ENCODE results near the gene DHDDS. TPM values are rescaled to one million over a fixed set of nuclear protein-coding genes. Genes with fewer than 3 reads are reported as not detected.

The DHDDS gene
- total RNA-seq, 1 donor from 2014 or later, result 78.3 TPM

DNA sequence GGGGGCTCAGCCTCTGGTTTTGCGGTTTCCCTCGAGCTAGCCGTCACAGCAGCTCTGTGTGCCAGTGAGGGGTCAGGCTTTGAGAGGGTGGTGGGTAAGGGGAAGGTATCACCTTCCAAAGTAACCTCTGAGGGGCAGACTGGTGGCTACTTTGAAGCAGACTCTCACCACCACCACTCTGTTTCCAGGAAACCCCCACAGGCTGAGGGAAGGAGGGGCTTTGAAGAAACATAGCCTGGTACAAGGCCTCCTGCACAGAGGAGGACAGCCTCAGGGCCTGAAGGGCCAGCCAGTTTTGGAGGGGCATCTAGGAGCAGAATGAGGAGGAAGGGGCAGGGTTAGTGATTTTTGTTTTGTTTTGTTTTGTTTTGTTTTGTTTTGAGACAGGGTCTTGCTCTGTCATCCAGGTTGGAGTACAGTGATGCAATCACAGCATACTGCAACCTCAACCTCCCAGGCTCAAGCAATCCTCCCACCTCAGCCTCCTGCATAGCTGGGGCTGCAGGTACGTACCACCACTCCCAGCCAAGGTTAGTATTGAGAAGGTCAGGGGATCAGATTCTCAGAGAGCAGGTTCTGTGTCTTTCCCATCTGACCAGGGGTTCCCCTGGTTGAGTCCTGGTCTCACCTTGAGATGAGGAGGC, 42.4 kb upstream of the DHDDS start:
- Mint-ChIP-seq H3K27ac (ENCODE audit: unreplicated experiment) (no peak overlapping the region), H3K36me3 (ENCODE audit: low read depth) (no peaks in the 10 kb centered on the region), H3K4me3 (ENCODE audit: unreplicated experiment) (no peak overlapping the region), H3K4me1 (ENCODE audit: low read depth) (no peaks in the 10 kb centered on the region), H3K27me3 (ENCODE audit: low read depth) (peaks cover 1% of the 10 kb centered on the region), H3K9me3 (ENCODE audit: low read depth) (no peaks in the 10 kb centered on the region)
- no peak for DNase-seq (ENCODE audit: low spot score)
- TF ChIP-seq, protein P1, sequence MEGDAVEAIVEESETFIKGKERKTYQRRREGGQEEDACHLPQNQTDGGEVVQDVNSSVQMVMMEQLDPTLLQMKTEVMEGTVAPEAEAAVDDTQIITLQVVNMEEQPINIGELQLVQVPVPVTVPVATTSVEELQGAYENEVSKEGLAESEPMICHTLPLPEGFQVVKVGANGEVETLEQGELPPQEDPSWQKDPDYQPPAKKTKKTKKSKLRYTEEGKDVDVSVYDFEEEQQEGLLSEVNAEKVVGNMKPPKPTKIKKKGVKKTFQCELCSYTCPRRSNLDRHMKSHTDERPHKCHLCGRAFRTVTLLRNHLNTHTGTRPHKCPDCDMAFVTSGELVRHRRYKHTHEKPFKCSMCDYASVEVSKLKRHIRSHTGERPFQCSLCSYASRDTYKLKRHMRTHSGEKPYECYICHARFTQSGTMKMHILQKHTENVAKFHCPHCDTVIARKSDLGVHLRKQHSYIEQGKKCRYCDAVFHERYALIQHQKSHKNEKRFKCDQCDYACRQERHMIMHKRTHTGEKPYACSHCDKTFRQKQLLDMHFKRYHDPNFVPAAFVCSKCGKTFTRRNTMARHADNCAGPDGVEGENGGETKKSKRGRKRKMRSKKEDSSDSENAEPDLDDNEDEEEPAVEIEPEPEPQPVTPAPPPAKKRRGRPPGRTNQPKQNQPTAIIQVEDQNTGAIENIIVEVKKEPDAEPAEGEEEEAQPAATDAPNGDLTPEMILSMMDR (IDR thresholded peaks at IDR 0.05), result no peak

DNA sequence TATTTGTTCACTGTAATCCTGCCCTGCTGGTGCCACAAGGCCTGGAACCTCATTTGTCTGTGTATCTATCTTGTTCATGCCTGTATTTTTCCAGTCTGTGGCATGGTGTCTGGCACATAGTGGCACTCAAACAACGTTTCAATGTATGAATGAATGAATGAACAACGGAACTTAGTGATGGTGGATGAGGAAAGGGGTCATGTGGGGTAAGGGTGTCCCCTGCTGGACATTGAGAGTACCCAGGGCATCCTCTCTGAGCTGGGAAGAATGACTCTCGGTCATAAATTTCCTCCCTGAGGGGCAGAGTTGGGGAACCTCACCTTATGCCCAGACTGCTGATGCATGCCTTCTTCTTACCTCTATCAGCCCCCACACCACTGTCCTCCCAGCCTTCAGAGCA, 40.7 kb upstream of the DHDDS start:
- no peak overlapping the region for H3K4me3 Mint-ChIP-seq (ENCODE audit: unreplicated experiment)
- no peaks in the 10 kb centered on the region for H3K36me3 Mint-ChIP-seq (ENCODE audit: low read depth)
- H3K27ac Mint-ChIP-seq (ENCODE audit: unreplicated experiment), result no peak overlapping the region
- DNase-seq (ENCODE audit: low spot score), result no peak
- TF ChIP-seq, protein P1 (IDR thresholded peaks at IDR 0.05), result peak; percentile 78
- H3K4me1 Mint-ChIP-seq (ENCODE audit: low read depth), result no peaks in the 10 kb centered on the region
- no peaks in the 10 kb centered on the region for H3K9me3 Mint-ChIP-seq (ENCODE audit: low read depth)
- peaks cover 1% of the 10 kb centered on the region for H3K27me3 Mint-ChIP-seq (ENCODE audit: low read depth)

DNA sequence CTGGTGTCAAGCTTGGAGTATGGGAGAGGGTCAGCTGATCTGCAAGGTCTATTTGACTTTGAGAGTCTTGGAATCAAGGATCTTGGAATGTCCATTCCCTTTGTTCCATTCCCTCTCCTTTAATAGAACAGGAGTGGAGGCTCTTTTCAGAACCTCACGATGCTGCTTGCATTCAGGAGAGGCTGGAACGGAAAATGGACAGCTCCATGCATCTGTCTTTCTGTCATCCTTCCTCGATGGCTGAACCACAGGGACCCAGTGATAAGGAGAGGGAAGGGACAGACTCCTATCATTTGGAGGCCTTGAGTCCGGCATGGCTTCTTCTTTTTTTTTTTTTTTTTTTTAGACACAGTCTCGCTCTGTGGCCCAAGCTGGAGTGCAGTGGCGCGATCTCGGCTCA, 36.4 kb upstream of the DHDDS start:
- H3K4me1 Mint-ChIP-seq (ENCODE audit: low read depth), result no peaks in the 10 kb centered on the region
- no peaks in the 10 kb centered on the region for H3K9me3 Mint-ChIP-seq (ENCODE audit: low read depth)
- DNase-seq (ENCODE audit: low spot score), result no peak

DNA sequence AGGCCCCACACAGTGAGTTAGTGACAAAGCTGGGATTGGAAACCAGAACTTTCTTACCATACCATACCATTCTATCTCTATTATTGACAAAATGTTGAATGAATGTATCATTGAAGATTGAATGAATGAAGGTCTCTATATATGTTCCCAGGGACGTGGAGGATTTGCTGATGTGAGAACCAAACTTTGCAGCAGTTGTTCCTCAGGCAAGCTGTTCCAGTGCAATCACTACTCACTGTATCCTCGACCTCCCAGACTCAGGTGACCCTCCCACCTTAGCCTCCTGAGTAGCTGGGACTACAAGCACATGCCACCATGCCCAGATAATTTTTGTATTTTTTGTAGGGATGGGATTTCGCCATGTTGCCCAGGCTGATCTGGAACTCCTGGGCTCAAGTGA, 33.1 kb upstream of the DHDDS start:
- no peaks in the 10 kb centered on the region for H3K9me3 Mint-ChIP-seq (ENCODE audit: low read depth)
- H3K4me3 Mint-ChIP-seq (ENCODE audit: unreplicated experiment), result no peak overlapping the region
- no peak for DNase-seq (ENCODE audit: low spot score)
- H3K4me1 Mint-ChIP-seq (ENCODE audit: low read depth), result no peaks in the 10 kb centered on the region
- TF ChIP-seq, protein P1 (IDR thresholded peaks at IDR 0.05), result no peak
- H3K36me3 Mint-ChIP-seq (ENCODE audit: low read depth), result no peaks in the 10 kb centered on the region
- no peak overlapping the region for H3K27ac Mint-ChIP-seq (ENCODE audit: unreplicated experiment)
- H3K27me3 Mint-ChIP-seq (ENCODE audit: low read depth), result no peaks in the 10 kb centered on the region

More for the DNA sequence above, 36.4 kb upstream of the DHDDS start:
- TF ChIP-seq, protein P1 (IDR thresholded peaks at IDR 0.05), result no peak
- Mint-ChIP-seq H3K4me3 (ENCODE audit: unreplicated experiment) (no peak overlapping the region), H3K27ac (ENCODE audit: unreplicated experiment) (no peak overlapping the region), H3K36me3 (ENCODE audit: low read depth) (no peaks in the 10 kb centered on the region), H3K27me3 (ENCODE audit: low read depth) (peaks cover 1% of the 10 kb centered on the region)

DNA sequence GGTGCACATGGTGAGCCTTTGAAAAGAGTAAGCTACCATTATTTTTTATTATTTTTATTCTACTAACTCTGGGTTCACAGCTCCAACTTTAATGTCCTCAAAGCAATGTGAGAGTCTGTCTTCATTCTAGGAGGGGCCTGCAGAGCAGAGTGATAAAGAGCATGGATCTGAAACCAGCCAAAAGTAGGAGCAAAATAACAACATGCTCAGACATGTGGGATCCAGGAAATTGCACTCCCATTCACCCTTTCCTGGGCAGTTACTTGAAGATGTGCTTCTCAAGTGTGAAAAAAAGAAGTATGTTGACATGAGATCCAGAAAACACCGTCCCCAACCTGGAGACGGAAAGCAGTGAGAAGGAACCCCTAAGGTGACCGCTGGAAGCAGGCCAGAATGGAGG, 30.2 kb upstream of the DHDDS start:
- TF ChIP-seq, protein P1 (IDR thresholded peaks at IDR 0.05), result no peak
- no peak for DNase-seq (ENCODE audit: low spot score)
- no peaks in the 10 kb centered on the region for H3K9me3 Mint-ChIP-seq (ENCODE audit: low read depth)
- no peak overlapping the region for H3K4me3 Mint-ChIP-seq (ENCODE audit: unreplicated experiment)
- H3K27ac Mint-ChIP-seq (ENCODE audit: unreplicated experiment), result no peak overlapping the region
- H3K4me1 Mint-ChIP-seq (ENCODE audit: low read depth), result peaks cover 12% of the 10 kb centered on the region
- H3K36me3 Mint-ChIP-seq (ENCODE audit: low read depth), result no peaks in the 10 kb centered on the region
- no peaks in the 10 kb centered on the region for H3K27me3 Mint-ChIP-seq (ENCODE audit: low read depth)
